ENCODE results near the gene KTI12. TPM values are rescaled to one million over a fixed set of nuclear protein-coding genes. Genes with fewer than 3 reads are reported as not detected.
A peak's percentile ranks its signal among the peaks of the same experiment; 100 is the strongest.
"Not testable (repeated sequence)": the region's sequence is repeated elsewhere in the genome, so short reads cannot be mapped to it uniquely, and the experiment has no call there.

The KTI12 gene
- total RNA-seq (8.5 TPM), polyA plus RNA-seq (ENCODE audit: insufficient read depth, low read depth, low replicate concordance) (6.4 TPM)
- long read RNA-seq, donor 1, transcript KTI12-201 (1 exons, 1,714 nt) = major isoform, 10 of 10 reads
- long read RNA-seq, donor 1, partial matches to known transcripts = 0 of 10 reads
- long read RNA-seq, donor 1, other reads (novel, unspliced or antisense) = 0 of 10 reads
- long read RNA-seq, donor 2, transcript KTI12-201 (1 exons, 1,714 nt) = major isoform, 10 of 10 reads
- long read RNA-seq, donor 2, partial matches to known transcripts = 0 of 10 reads
- long read RNA-seq, donor 2, other reads (novel, unspliced or antisense) = 0 of 10 reads
- long read RNA-seq, donor 3, transcript KTI12-201 (1 exons, 1,714 nt) = major isoform, 9 of 9 reads
- long read RNA-seq, donor 3, partial matches to known transcripts = 0 of 9 reads
- long read RNA-seq, donor 3, other reads (novel, unspliced or antisense) = 0 of 9 reads
- long read RNA-seq, donor 4, partial matches to known transcripts = 0 of 3 reads
- long read RNA-seq, donor 4, other reads (novel, unspliced or antisense) = 0 of 3 reads
- long read RNA-seq, donor 5, partial matches to known transcripts = 0 of 3 reads
- long read RNA-seq, donor 5, other reads (novel, unspliced or antisense) = 0 of 3 reads
- long read RNA-seq, donor 6, partial matches to known transcripts = 0 of 3 reads
- long read RNA-seq, donor 6, other reads (novel, unspliced or antisense) = 0 of 3 reads
- long read RNA-seq, donor 7, transcript KTI12-201 (1 exons, 1,714 nt) = major isoform, 10 of 10 reads
- long read RNA-seq, donor 7, partial matches to known transcripts = 0 of 10 reads
- long read RNA-seq, donor 7, other reads (novel, unspliced or antisense) = 0 of 10 reads
- long read RNA-seq, donor 8, transcript KTI12-201 (1 exons, 1,714 nt) = major isoform, 8 of 8 reads
- long read RNA-seq, donor 8, partial matches to known transcripts = 0 of 8 reads
- long read RNA-seq, donor 8, other reads (novel, unspliced or antisense) = 0 of 8 reads
- long read RNA-seq, donor 9, transcript KTI12-201 (1 exons, 1,714 nt) = major isoform, 6 of 6 reads
- long read RNA-seq, donor 9, partial matches to known transcripts = 0 of 6 reads
- long read RNA-seq, donor 9, other reads (novel, unspliced or antisense) = 0 of 6 reads
- long read RNA-seq, donor 10, transcript KTI12-201 (1 exons, 1,714 nt) = major isoform, 7 of 7 reads
- long read RNA-seq, donor 10, partial matches to known transcripts = 0 of 7 reads
- long read RNA-seq, donor 10, other reads (novel, unspliced or antisense) = 0 of 7 reads

DNA sequence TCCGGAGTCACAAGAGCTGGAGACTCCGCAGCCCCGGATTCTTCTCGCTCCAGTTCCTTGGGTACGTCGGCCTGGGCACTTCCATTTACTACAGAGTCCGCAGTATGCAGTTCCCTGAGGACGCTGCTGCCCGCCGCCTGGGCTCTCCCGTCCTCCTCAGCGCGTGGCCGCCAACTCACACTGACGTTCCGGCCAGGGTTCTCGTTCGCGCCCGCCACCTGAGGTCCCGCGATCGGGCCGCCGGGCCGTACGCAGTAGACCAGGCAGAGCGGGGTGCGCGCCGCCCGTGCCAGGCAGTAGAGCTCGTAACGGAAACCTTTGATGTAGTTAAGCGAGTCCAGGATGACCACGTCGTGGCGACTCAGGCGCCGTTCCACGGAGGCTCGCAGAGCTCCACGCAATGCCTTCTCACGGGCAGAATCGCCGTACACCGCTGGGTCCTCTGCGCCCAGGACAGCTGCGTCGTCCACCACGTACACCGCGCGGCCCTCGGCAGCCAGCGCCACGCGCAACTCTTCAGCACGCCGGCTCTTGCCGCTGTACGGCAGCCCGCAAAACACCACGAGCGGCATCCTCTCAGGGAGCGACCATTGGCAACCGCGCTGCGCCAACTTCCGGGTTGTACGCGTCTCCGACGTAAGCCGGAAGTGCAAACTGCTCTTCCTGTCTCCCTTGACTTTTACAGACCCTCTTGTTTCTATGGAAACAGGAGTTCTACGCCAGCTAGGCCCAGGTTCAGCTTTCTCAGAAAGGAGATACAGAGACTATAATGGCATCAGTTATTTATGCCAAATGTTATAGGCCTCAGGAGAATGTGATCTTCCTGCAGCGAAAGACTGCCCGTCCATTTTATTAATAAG lies at the start of gene KTI12:
TSS of gene KTI12 (minus strand) at position 621 of the 860 bp plus-strand sequence. CDS start at position 572, 49 bp downstream.
- intact Hi-C loops (cut with DNase I) = no loop called here
- Histone ChIP-seq H3K27ac (ENCODE audit: low read depth in 2 of 2, low read length in 2 of 2) (peak within 1 kb of the TSS; percentile 87), H3K4me3 (ENCODE audit: low read length in 3 of 3) (peak within 1 kb of the TSS; percentile 88 to 93 (median 92)), H3K9ac (ENCODE audit: low read length in 3 of 3) (peak within 1 kb of the TSS; percentile 76 to 83 (median 81)), H3K4me1 (ENCODE audit: control insufficient read depth in 2 of 3, insufficient read depth in 2 of 3, low read depth in 1 of 3, low read length in 3 of 3) (peaks cover 4 to 13% (median 10%) of the 10 kb centered on the region in 3 donors), H3K9me3 (ENCODE audit: control insufficient read depth in 2 of 3, insufficient read depth in 1 of 3, low read length in 3 of 3) (no peaks in the 10 kb centered on the region), H3K27me3 (ENCODE audit: control insufficient read depth, insufficient read depth, low read length) (no peaks in the 10 kb centered on the region), H3K36me3 (ENCODE audit: control insufficient read depth in 2 of 3, insufficient read depth in 3 of 3, low read length in 3 of 3) (peaks cover 0 to 2% (median 0%) of the 10 kb centered on the region in 3 donors)
- peak; percentile 91 to 97 (median 95) for DNase-seq
- FAIRE-seq = no peak
- TF ChIP-seq, protein P1, sequence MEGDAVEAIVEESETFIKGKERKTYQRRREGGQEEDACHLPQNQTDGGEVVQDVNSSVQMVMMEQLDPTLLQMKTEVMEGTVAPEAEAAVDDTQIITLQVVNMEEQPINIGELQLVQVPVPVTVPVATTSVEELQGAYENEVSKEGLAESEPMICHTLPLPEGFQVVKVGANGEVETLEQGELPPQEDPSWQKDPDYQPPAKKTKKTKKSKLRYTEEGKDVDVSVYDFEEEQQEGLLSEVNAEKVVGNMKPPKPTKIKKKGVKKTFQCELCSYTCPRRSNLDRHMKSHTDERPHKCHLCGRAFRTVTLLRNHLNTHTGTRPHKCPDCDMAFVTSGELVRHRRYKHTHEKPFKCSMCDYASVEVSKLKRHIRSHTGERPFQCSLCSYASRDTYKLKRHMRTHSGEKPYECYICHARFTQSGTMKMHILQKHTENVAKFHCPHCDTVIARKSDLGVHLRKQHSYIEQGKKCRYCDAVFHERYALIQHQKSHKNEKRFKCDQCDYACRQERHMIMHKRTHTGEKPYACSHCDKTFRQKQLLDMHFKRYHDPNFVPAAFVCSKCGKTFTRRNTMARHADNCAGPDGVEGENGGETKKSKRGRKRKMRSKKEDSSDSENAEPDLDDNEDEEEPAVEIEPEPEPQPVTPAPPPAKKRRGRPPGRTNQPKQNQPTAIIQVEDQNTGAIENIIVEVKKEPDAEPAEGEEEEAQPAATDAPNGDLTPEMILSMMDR (IDR thresholded peaks at IDR 0.05; ENCODE audit: borderline replicate concordance, extremely low read depth, insufficient read depth) = no peak

DNA sequence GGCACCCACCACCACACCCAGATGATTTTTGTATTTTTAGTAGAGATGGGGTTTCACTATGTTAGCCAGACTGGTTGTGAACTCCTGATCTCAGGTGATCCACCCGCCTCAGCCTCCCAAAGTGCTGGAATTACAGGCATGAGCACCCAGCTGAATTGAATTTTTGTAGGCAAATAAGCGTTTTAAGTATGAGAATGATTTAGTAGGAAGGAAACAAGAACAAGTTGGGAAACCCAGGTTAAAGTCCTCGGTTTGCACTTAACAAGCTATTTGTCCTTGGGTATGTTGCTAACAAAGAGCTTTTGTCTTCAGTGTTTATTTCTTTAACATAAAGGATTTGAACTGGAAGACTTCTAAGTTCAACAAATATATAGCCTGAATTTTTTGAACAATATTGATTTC lies 46.4 kb upstream of the KTI12 start:
- Histone ChIP-seq H3K9me3 (ENCODE audit: control insufficient read depth in 2 of 3, insufficient read depth in 1 of 3, low read length in 3 of 3) (no peaks in the 10 kb centered on the region), H3K4me3 (ENCODE audit: low read length in 3 of 3) (no peak overlapping the region), H3K27ac (ENCODE audit: low read depth in 2 of 2, low read length in 2 of 2) (no peak overlapping the region), H3K4me1 (ENCODE audit: control insufficient read depth in 2 of 3, insufficient read depth in 2 of 3, low read depth in 1 of 3, low read length in 3 of 3) (no peaks in the 10 kb centered on the region), H3K36me3 (ENCODE audit: control insufficient read depth in 2 of 3, insufficient read depth in 3 of 3, low read length in 3 of 3) (peaks cover 0 to 7% (median 4%) of the 10 kb centered on the region in 3 donors), H3K27me3 (ENCODE audit: control insufficient read depth, insufficient read depth, low read length) (no peaks in the 10 kb centered on the region), H3K9ac (ENCODE audit: low read length in 3 of 3) (no peak overlapping the region)
- intact Hi-C loops (cut with DNase I) = no loop called here
- TF ChIP-seq, protein P1 (IDR thresholded peaks at IDR 0.05; ENCODE audit: borderline replicate concordance, extremely low read depth, insufficient read depth) = no peak
- DNase-seq (no peak), FAIRE-seq (no peak)

- FAIRE-seq; H3K27me3 ChIP-seq (ENCODE audit: control insufficient read depth, insufficient read depth, low read length); H3K27ac ChIP-seq (ENCODE audit: low read depth in 2 of 2, low read length in 2 of 2); H3K9me3 ChIP-seq (ENCODE audit: control insufficient read depth in 2 of 3, insufficient read depth in 1 of 3, low read length in 3 of 3); intact Hi-C loops (cut with DNase I); H3K9ac ChIP-seq (ENCODE audit: low read length in 3 of 3); H3K36me3 ChIP-seq (ENCODE audit: control insufficient read depth in 2 of 3, insufficient read depth in 3 of 3, low read length in 3 of 3); H3K4me1 ChIP-seq (ENCODE audit: control insufficient read depth in 2 of 3, insufficient read depth in 2 of 3, low read depth in 1 of 3, low read length in 3 of 3); DNase-seq; H3K4me3 ChIP-seq (ENCODE audit: low read length in 3 of 3): not testable (repeated sequence)
Observed at GRCh38 chr1:52077277-52077676, 43.7 kb upstream of the KTI12 start.

Measured in kidney (tissue), 22 donors.